ENCODE results near the gene MLLT3.

MLLT3 gene

GRCh38 chr9:20491612-20492011 is 130.7 kb downstream of the MLLT3 start:
- in situ Hi-C loops (cut with HindIII; ENCODE audit: low sequenced_read_pairs): no loop called here
- TF ChIP-seq CTCF (IDR thresholded peaks at IDR 0.05; ENCODE audit: low read depth, low read length, missing control alignments): no peak
- DNase-seq (ENCODE audit: low read depth): no peak
- no peak overlapping the region for H3K4me3 ChIP-seq (ENCODE audit: low read depth, low read length)

GRCh38 chr9:20490246-20490834 is 132.0 kb downstream of the MLLT3 start:
- in situ Hi-C loops (cut with HindIII; ENCODE audit: low sequenced_read_pairs): no loop called here
- no peak for DNase-seq (ENCODE audit: low read depth)
- TF ChIP-seq CTCF (IDR thresholded peaks at IDR 0.05; ENCODE audit: low read depth, low read length, missing control alignments): no peak
- no peak overlapping the region for H3K4me3 ChIP-seq (ENCODE audit: low read depth, low read length)

- no peak overlapping the region for H3K4me3 ChIP-seq (ENCODE audit: low read depth, low read length)
- no peak for DNase-seq (ENCODE audit: low read depth)
- in situ Hi-C loops (cut with HindIII; ENCODE audit: low sequenced_read_pairs): no loop called here
- no peak for TF ChIP-seq CTCF (IDR thresholded peaks at IDR 0.05; ENCODE audit: low read depth, low read length, missing control alignments)
Measured at GRCh38 chr9:20488691-20489090, 133.6 kb downstream of the MLLT3 start.

GRCh38 chr9:20486552-20486951 is 135.7 kb downstream of the MLLT3 start:
- in situ Hi-C loops (cut with HindIII; ENCODE audit: low sequenced_read_pairs): no loop called here
- no peak for DNase-seq (ENCODE audit: low read depth)
- H3K4me3 ChIP-seq (ENCODE audit: low read depth, low read length): no peak overlapping the region
- no peak for TF ChIP-seq CTCF (IDR thresholded peaks at IDR 0.05; ENCODE audit: low read depth, low read length, missing control alignments)

GRCh38 chr9:20481437-20481836 is 140.9 kb downstream of the MLLT3 start:
- no peak for TF ChIP-seq CTCF (IDR thresholded peaks at IDR 0.05; ENCODE audit: low read depth, low read length, missing control alignments)
- DNase-seq (ENCODE audit: low read depth): no peak
- no peak overlapping the region for H3K4me3 ChIP-seq (ENCODE audit: low read depth, low read length)
- in situ Hi-C loops (cut with HindIII; ENCODE audit: low sequenced_read_pairs): no loop called here

- TF ChIP-seq CTCF (IDR thresholded peaks at IDR 0.05; ENCODE audit: low read depth, low read length, missing control alignments): no peak
- no peak overlapping the region for H3K4me3 ChIP-seq (ENCODE audit: low read depth, low read length)
- DNase-seq (ENCODE audit: low read depth): no peak
- in situ Hi-C loops (cut with HindIII; ENCODE audit: low sequenced_read_pairs): no loop called here
Measured at GRCh38 chr9:20480249-20480648, 142.1 kb downstream of the MLLT3 start.
